ENCODE measurements around the gene ISG15.

The ISG15 gene

GRCh38 chr1:1041873-1042272, 28.6 kb downstream of the ISG15 start:
- no peak for DNase-seq

GRCh38 chr1:1042835-1043234, 29.5 kb downstream of the ISG15 start:
- DNase-seq = no peak

GRCh38 chr1:1043411-1043810, 30.1 kb downstream of the ISG15 start:
- no peak for DNase-seq

- DNase-seq = no peak
These were observed 30.6 kb downstream of the ISG15 start for GRCh38 chr1:1043921-1044320.

GRCh38 chr1:1044455-1045078, 31.3 kb downstream of the ISG15 start:
- no peak for DNase-seq

- DNase-seq = no peak
These were observed 31.8 kb downstream of the ISG15 start for GRCh38 chr1:1045129-1045528.

GRCh38 chr1:1046243-1046642, 32.9 kb downstream of the ISG15 start:
- DNase-seq = no peak

GRCh38 chr1:1046767-1047166, 33.5 kb downstream of the ISG15 start:
- DNase-seq = no peak

GRCh38 chr1:1047407-1047806, 34.1 kb downstream of the ISG15 start:
- no peak for DNase-seq

GRCh38 chr1:1047963-1048362, 34.7 kb downstream of the ISG15 start:
- DNase-seq = no peak

- DNase-seq = no peak
These were observed 35.5 kb downstream of the ISG15 start for GRCh38 chr1:1048765-1049164.

- DNase-seq = no peak
These were observed 36.2 kb downstream of the ISG15 start for GRCh38 chr1:1049318-1050165.

- DNase-seq = no peak
These were observed 37.3 kb downstream of the ISG15 start for GRCh38 chr1:1050577-1051052.

GRCh38 chr1:1051127-1051810, 38.0 kb downstream of the ISG15 start:
- DNase-seq = no peak

- DNase-seq = no peak
These were observed 38.9 kb downstream of the ISG15 start for GRCh38 chr1:1052003-1052840.

- DNase-seq = peak in 1 of 56 donors; percentile 29
These were observed 39.7 kb downstream of the ISG15 start for GRCh38 chr1:1053022-1053421.

- DNase-seq = no peak
These were observed 40.4 kb downstream of the ISG15 start for GRCh38 chr1:1053682-1054081.

GRCh38 chr1:1054099-1054700, 40.9 kb downstream of the ISG15 start:
- no peak for DNase-seq

- DNase-seq = no peak
These were observed 41.7 kb downstream of the ISG15 start for GRCh38 chr1:1054971-1055370.

GRCh38 chr1:1055841-1056736, 42.8 kb downstream of the ISG15 start:
- DNase-seq = peak in 1 of 56 donors; percentile 19
